COLO668 (cell line): ENCODE measurements around the gene SRSF6.
"Not testable (repeated sequence)": the region's sequence is repeated elsewhere in the genome, so short reads cannot be mapped to it uniquely, and the experiment has no call there.

ENCODE experiments used
- DNase-seq: peaks from one replicate; lab custom pipeline; 2025; ENCODE audit not compliant: unreplicated experiment; lab: John Stamatoyannopoulos, UW

Gene SRSF6

DNA sequence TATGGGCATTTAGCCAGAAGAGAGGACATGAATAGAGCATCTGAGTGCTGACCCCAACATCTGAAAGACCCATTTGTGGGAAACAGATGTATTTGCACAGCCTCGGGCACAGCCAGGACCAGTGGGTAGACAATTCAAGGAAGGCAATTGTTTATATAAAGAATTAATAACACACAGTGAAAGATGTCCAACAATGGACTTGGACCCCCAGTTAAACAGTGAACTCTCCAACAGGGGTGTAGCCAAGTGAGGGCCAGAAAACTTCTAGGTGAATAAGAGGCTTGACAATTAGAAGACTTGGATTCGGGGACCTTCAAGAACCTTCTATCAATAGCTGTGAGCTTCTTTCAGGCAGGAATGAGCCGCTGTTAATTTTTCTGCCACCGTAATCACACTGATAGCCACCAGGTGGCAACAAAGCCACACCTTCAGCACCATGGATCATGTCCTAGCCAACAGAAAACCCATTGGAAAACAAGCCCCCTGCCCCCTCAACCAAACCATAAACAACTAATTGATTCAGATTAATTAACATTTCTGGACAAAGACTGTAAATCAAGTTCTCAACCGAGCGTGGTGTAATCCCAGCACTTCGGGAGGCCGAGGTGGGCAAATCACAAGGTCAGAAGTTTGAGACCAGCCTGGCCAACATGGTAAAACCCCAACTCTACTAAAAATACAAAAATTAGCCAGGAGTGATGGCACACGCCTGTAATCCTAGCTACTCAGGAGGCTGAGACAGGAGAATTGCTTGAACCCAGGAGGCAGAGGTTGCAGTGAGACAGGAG is 8.8 kb upstream of the SRSF6 start:
- DNase-seq, result peak; percentile 36

DNA sequence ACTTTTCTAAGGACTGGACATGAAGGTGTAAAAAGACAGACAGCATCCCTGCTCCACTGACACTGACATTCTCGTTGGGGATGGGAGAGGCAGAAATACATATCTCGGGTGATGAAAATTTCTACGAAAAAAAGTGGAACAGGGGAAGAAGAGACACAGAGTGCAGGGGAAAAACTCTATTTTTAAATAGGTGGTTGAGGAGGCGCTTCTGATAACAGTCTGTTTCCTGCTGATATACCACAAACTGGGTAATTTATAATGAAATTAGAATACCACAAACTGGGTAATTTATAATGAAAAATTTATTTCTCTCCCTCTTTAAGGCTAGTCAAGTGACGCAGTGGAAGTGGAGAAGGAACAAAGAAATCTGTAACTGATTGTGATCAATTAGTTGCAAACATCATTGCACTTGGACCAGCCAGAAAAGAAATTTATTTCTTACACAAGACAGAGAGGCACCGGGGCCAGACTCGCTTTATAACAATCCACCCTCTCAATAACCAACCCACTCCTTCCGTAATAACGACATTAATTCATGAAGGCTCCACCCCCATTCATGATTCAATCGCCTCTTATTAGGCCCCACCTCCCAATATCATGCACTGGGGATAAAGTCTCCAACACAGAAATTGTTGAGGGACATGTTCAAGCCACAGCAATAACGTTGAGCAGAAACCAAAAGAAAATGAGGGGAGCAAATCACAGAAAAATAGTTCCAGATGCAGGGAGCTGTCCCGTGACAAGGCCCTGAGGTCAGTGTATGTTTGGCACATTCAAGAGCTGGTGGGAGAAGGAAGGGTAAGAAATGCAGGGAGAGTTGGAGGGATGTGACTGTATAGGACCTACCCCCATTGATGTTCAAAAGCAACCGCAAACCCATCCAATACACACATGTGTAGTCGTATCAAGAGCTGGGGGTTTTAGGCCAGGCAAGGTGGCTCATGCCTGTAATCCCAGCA is 6.6 kb upstream of the SRSF6 start:
- no peak for DNase-seq

DNA sequence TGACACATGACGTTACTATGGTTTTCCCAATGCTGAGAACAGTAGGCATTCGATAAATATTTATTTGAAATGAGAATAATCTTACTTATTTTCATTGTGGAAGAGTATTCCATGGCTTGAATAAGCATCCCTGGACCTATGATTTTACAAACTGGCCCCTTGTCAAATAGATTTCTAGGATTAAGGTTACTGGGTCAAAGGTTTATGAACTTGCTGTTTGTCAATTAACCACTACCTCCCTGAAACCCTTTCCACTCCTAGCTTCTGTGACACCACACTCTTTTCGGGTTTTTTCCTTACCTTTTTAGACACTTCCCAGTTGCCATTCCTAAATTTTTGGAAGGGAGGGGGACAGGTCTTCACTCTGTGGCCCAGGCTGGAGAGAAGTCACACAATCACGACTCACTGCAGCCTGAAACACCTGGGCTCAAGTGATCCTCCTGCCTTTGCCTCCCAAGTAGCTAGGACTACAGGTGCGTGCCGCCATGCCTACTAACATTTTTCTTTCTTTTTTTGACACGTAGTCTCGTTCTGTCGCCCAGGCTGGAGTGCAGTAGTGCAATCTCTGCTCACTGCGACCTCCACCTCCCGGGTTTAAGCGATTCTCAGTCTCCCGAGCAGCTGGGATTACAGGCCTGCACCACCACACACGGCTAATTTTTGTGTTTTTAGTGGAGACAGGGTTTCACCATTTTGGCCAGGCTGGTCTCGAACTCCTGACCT is 5.1 kb upstream of the SRSF6 start:
- DNase-seq, result no peak

DNA sequence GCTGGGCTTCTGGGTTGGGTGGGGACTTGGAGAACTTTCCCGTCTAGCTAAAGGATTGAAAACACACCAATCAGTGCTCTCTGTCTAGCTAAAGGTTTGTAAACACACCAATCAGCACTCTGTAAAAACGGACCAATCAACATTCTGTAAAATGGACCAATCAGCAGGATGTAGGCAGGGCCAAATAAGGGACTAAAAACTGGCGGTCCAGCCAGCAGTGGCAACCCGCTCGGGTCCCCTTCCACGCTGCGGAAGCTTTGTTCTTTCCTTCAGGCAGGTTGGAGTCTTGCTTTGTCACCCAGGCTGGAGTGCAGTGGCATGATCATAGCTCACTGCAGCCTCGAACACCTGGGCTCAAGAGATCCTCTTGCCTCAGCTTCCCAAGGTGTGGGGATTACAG is 1.4 kb upstream of the SRSF6 start:
- DNase-seq, result not testable (repeated sequence)

DNA sequence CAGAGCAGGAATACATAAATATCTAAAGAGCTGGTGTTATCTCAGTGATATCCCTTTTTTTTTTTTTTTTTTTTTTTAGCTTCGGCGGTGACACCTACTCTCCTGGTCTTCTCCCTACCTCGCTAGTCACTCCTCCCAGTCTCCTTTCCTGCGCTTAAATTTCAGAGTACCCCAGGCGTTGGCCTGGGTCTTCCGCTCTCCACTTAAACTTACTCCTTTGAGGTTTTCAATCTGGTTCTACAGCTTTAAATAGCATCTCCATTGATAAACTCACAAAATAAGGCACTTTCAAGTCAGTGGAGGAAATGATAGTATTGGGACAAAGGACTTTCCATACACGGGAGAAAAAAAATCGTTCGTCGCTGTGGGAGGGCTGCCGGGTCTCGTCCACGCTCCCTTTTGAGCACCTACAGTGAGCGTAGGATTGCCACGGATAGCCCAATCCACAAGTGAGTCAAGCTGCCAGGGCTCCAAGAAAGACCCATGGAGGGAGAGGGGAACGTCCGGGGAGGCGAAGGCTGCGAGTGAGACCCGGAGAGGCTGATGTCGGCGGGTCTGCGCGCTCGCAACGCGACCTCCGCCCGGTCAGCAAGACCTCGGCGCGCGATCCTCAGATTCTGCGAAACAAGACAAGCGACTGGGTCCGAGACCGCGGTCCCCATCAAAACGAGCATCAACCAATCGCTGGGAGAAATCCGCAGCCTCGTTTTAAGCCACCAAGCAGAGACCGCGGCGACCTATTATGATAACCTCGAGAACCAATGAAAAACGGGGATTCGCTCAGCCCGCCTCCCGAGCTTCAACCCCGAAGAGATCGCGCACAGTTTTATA is 672 bp upstream of the SRSF6 start:
- peak; percentile 93 for DNase-seq

DNA sequence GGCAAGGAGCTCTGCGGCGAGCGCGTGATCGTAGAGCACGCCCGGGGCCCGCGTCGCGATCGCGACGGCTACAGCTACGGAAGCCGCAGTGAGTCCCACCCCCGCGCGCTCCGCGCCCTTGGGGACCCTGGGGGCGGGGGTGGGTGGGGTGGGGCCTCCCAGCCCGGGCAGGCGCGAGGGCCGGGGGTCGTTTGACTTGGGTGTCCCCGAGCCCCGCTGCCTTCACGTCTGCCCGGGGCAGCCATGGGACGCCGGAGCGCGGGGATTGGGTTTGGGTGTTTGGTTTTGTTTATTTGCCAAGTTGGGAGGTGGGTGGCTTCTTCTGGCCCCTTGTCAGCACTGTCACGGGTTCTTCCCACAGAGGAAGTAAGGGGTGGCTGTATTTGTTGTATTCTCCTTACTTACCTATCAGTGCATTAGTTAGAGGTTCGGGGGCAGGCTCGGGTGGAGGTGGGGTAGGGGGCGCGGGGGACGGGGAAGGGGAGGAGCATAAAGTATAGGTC is 777 bp downstream of the SRSF6 start:
- no peak for DNase-seq

DNA sequence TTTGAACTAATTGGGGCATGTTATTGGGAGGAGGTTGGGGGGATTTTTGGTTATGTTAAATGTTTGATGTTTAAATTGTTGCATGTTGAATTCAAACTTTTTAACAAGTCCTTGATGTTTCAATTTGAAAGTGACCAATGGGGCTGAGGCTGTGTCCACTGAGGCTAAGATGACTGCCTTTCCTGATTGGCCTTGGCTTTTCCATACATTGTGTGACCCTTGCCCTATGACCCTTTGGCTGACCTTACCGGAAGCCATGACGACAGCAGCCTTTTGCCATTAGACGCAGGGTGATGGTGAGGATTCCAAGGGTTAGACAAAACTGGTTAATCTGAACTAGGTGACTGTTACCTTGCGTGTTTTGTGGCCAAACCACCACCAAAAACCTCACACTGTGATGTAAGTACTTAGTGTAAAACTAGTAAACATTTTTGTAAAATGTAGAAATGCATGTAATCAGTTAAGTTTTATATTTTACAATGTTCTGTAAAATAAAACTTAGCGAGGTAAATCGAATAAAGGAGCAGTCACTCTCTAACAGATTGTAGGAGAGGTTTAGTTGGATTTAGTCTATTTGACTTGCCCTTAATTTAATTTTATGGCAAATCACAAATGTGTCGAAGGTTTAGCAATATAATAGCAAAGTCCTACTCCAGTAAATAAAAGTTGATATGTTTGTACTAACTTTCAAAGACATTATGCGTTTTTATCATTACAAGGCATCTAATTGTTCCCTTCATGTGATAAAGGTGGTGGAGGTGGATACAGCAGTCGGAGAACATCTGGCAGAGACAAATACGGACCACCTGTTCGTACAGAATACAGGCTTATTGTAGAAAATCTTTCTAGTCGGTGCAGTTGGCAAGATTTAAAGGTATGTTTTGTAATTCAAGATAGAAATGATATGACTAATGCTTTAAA is 1.6 kb downstream of the SRSF6 start:
- peak; percentile 14 for DNase-seq

DNA sequence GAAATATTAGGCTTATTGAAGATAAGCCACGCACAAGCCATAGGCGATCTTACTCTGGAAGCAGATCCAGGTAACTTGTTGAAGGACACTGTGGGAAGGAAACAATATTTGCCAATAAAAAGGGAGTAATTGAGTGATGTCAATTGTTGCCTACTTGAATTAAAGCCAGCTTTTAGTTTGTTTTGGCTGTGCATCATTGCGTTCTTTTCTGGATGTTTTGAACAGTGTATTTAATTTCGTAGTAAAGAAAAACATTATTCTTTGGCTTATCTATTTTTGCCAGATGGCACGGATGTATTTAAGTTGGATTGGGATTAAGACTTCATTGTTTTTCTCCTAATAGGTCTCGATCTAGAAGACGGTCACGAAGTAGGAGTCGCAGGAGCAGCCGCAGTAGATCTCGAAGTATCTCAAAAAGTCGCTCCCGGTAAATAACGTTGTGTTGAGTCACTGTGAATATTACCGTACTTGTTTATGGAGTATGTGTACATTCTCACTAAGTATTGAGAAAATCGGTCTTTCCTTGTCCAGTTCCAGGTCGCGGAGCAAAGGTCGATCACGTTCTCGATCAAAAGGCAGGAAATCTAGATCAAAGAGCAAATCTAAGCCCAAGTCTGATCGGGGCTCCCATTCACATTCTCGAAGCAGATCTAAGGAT is 2.6 kb downstream of the SRSF6 start:
- DNase-seq, result no peak

DNA sequence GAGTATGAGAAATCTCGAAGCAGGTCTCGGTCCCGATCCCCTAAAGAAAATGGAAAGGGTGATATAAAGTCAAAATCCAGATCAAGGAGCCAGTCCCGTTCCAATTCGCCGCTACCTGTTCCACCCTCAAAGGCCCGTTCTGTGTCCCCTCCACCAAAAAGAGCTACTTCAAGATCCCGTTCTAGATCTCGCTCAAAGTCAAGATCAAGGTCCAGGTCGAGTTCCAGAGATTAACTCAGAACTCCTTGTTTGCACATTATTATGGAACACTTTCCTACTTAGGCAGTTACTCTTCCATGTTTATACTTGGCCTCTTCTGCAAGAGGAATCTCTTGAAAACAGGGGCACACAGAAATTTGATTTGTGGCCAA is 3.1 kb downstream of the SRSF6 start:
- no peak for DNase-seq

DNA sequence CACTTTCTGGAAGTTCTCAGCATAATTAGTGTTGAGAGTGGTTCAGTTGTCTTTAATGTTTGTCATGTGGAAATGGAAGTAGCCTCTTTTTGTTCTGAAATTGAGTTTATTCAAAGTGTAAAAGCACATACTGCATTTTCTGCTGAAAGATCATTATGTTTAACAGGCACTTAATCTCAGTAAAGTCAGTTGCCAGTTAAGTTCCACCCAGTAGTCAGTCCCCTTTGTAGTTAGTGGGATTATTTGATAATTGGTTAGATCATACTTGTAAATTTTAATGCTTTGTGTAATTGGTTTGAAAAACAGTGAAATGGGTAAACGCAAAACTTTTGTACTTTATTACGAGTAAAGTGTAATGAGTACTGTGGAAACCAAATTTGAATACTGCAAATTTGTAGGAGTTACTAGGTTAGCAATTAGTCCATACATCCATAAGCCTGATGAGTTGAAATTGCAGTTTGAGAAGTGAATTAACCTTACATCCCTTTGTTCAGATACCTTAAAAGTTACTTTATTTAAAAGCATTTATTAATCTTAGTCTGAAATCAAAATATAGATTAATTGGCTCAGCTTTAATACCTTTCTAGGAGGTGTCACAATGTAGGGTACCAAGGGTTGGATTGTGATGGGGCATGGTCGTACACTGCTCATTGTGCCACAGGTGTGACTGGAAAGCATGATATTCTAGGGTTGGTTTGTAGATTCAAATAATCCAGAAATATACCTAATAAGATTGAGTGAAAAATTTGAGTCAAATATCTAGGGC is 4.4 kb downstream of the SRSF6 start:
- DNase-seq, result no peak

DNA sequence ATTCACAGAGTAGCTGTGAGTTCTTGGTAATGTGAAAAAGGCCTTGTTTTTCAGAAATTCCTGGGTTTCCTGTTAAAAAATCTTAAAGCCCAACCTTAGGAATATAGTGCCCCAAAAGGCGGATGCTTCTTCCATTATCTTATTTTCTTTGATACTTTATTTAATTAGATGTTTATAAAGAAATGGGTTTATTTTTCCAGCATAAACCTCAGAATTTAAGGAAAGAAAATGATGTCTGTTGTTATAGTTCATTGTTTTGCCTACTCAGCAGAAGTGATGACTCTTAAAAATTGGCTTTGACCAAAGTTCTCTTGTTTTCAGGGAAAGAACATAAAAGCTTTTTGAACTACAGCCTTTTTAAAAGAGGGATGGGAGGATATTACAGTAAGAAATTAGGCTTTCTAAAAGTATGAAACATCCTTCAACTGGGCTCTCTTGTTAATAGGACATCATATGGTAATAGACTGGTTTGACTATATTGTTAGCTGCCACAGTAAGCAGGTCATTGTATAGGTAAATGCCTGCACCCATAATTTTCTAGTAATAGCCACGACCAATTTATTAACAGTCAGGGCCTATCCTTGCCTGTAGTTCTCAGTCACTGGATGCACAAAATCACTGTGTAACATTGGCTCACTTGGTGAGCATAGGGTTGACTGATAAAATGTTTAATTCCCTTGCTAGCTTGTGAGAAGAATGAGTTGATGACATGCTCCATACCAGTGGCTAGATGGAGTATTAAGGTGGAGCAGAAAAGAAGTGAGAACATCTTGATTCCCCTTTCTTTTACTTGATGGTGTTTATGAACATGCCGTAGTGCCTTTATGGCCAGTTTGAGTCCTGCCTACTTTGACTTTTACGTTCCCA is 5.2 kb downstream of the SRSF6 start:
- no peak for DNase-seq

DNA sequence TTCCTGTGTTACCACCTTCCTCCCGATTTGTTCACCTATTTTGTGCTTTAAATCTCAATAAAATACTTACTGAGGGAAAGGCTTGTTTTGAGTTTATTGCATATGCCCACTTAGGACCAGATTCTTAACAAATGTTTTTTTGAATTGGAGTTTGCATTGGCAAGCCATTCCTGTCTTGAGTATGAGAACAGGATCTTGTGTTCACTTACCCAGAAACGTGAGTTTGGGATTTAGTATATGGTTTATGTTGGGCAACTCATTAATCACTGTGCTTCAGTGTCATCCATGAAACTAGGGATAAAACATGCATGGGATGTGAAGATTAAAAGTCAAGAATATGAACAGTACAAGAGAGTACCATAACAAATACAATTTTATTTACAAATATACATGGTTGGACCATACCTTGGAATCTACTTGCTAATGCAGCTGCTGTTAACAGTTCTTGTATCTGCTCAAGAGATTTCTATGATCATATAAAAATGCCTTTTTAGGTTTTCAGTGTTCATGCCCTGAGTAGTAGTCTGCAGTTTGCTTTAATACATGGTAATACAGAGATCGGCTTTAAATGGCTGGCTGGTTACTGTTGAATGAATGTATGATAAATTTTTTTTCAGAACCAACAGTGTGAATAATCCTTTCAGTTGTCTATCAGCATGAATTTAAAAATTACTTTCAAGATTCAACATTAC is 6.0 kb downstream of the SRSF6 start:
- no peak for DNase-seq

DNA sequence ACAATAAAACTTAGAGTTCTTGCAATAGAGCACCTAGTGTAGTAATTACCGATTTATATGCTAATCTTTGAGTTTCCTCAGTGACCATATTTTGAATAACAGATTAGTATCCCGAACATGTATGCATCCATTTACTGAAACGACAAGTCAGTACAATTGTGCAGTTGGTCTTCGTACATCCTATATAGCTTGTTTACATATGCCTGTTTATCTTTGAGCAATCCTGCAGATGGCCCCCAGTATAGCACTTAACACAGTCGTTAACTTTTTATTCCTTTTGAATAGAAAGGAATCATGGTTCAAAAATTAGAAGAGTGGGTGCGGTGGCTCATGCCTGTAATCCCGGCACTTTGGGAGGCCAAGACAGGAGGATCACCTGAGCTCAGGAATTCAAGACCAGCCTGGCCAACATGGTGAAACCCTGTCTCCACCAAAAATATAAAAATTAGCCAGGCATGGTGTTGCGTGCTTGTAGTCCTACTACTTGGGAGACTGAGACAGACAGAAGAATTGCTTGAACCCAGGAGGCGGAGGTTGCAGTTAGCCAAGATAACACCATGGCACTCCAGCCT is 6.6 kb downstream of the SRSF6 start:
- no peak for DNase-seq

DNA sequence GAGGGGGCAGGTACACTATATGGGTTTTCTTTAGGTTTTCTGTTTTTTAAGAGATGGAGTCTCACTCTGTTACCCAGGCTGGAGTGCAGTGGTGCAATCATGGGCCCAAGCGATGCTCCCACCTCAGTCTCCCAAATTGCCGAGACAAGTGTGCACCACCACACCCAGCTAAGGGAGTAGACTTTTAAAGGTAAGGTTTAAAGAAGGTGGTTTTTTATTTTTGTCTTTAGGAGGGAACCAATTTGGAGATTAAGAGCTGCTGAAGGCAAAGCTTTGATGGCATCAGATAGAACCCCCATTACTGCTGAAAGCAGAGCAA is 7.9 kb downstream of the SRSF6 start:
- DNase-seq, result no peak

DNA sequence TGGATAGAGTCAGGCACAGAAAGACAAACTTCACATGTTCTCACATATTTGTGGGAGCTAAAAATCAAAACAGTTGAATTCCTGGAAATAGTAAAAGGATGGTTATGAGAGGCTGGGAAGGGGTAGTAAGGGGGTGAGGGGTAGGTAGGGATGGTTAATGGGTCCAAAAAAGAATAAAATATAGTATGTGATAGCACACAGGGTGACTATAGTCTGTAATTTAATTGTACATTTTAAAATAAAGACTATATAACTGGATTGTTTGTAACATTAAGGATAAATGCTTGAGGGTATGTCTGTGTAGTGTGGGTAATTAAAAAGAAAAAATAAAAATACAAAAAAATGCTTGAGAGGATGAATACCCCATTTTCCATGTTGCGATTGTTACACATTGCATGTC is 9.9 kb downstream of the SRSF6 start:
- no peak for DNase-seq

DNA sequence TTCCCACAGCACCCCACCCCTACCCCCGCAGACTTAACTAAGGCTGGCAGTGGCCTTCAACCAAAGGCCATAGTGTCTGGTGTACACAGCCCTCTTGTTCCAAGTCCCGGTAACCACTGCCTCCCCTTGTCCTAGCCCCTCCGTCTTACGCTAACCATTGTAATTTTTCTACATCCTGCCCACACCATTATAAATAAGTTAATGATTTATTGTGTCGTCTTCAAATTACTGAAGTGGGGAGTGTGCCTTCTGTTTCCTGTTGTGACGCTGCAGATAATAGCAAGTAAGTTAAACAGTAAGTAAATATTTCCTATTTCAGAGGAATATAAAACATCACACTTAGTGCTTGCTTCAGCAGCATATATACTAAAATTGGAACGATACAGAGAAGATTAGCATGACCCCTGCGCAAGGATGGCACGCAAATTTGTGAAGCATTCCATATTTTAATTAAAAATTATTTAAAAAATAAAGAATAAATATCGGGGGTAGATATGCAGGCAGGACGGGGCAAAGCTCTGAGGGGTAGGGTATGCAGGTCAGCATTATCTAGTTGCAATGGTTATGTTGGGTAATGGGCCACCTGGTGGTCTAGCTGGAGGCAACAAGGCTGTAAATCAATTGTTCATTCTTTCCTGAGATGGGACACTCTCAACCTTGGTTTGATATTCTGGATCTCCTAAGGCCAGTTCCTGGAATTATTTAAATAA is 15.1 kb downstream of the SRSF6 start:
- no peak for DNase-seq
